Colonic mucosa (tissue), 4 donors: Measurements from ENCODE around the gene GLRX5. TPM values are rescaled to one million over a fixed set of nuclear protein-coding genes. Genes with fewer than 3 reads are reported as not detected.

ENCODE experiments used
- DNase-seq: peaks from one replicate; pipeline ENCODE4 v3.0.0-alpha.2; 2020
- H3K27ac ChIP-seq: fragments of 200-600 bp; one replicate; pipeline ENCODE4 v1.8.0; 2021
- H3K27me3 ChIP-seq: fragments of 200-600 bp; one replicate; pipeline ENCODE4 v1.8.0; 2021
- H3K36me3 ChIP-seq: fragments of 200-600 bp; one replicate; pipeline ENCODE4 v1.8.0; 2021
- H3K4me1 ChIP-seq: fragments of 200-600 bp; one replicate; pipeline ENCODE4 v1.8.0; 2021; ENCODE audit warnings: mild to moderate bottlenecking
- H3K4me3 ChIP-seq: fragments of 200-600 bp; one replicate; pipeline ENCODE4 v1.8.0; 2021
- H3K9ac ChIP-seq, 2 donors: one replicate each; pipeline ENCODE4 v1.7.0; 2013; ENCODE audit warnings: control low read depth in 2 of 2, low read depth in 2 of 2, low read length in 2 of 2
- H3K9me3 ChIP-seq: fragments of 200-600 bp; one replicate; pipeline ENCODE4 v1.8.0; 2021
- CTCF ChIP-seq: fragments of 200-600 bp; IDR thresholded peaks from one replicate; pipeline ENCODE4 v1.8.0; 2022; ENCODE audit warnings: antibody characterized with exemption, mild to moderate bottlenecking
- intact Hi-C: fragments of 100-400 bp; cut with DNase I; formaldehyde crosslinking; loops from one replicate; pipeline ENCODE4 v1.14.1; 2022
- total RNA-seq, 2 donors: library from RNA; stranded (reverse); fragmentation: NEBNext Ultra II Directional in 1 of 2; extraction: Animal tissue kit (Norgen Biotek cat#: 25700) in 1 of 2; gene quantifications; one replicate each; pipeline ENCODE4 v1.2.1, GENCODE V29; 2021
- donor health status: healthy.
- donor health status: DM: no; HTN: no; CAD: no.
- donor health status: DM: no; HTN: no; CAD: no.

The GLRX5 gene
- total RNA-seq, 2 donors from 2014 or later: 51.9 to 64.6 TPM

DNA sequence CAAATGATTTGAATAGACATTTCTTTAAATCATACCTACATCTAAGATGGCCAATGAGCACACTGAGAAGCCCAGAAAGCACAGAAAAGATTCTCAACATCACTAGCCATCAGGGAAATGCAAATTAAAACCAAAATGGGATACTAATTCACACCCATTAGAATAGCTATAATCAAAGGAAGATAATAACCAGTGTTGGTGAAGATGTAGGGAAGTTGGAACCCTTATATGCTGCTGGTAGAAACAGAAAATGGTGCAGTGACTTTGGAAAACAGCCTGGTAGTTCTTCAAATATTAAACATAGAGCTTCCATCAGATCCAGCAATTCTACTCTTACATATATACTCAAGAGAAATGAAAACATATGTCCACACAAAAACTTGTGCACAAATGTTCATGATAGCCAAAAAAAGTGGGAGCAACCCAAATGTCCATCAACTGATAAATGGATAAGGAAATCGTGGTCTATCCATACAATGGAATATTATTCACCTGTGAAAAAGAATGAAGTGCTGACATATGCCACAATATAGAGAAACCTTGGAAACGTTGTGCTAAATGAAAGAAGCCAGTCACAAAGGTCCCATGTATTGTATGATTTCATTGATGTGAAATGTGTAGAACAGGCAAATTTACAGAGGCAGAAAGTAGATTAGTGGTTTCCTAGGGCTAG is 42.8 kb upstream of the GLRX5 start:
- no peak for TF ChIP-seq CTCF
- Histone ChIP-seq H3K27ac (peak overlapping the region; percentile 62), H3K4me3 (no peak overlapping the region), H3K4me1 (peaks cover 32% of the 10 kb centered on the region), H3K27me3 (no peaks in the 10 kb centered on the region), H3K9ac (no peak overlapping the region), H3K9me3 (no peaks in the 10 kb centered on the region), H3K36me3 (no peaks in the 10 kb centered on the region)
- no peak for DNase-seq
- intact Hi-C loops: no loop called here

DNA sequence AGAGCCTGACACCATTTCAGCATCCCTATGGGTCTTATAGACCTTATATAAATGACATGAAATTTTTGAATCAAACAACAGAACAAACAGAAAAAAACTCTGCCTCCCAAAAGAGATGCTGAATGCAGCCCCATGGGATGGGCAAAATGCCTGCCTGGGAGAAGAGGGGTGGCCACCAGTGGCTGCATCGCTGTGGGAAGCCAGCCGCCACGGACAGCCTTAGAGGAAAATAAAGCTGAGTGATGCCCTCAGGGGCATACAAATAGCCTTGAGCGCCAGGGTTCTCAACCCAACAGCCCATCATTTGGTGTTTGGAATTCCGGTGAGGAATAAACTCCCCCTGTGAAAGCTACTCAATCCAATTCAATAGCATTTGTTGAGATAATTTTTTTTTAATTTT is 41.3 kb upstream of the GLRX5 start:
- Histone ChIP-seq H3K27me3 (no peaks in the 10 kb centered on the region), H3K36me3 (no peaks in the 10 kb centered on the region), H3K9me3 (no peaks in the 10 kb centered on the region), H3K4me1 (peaks cover 29% of the 10 kb centered on the region), H3K27ac (no peak overlapping the region), H3K4me3 (no peak overlapping the region), H3K9ac (no peak overlapping the region)
- no peak for DNase-seq
- intact Hi-C loops: no loop called here
- TF ChIP-seq CTCF: no peak

DNA sequence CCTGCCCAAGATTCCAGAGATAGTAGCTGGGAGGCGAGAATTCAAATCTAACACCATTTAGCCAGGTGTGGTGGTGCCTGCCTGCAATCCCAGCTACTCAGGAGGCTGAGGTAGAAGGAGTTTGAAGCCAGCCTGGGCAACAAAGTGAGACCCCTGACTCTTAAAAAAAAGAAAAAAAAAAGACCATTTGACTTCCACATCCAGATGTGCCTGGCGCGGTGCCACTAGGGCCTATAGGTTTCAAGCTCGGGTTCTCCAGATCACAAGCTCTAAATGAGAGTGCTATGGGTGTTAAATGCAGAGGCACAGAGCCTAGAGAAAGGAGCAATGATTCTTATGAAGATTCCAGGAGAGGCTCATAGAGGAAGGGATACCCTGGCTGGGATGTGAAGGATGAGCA is 40.9 kb upstream of the GLRX5 start:
- Histone ChIP-seq H3K27ac (no peak overlapping the region), H3K27me3 (no peaks in the 10 kb centered on the region), H3K9ac (no peak overlapping the region), H3K9me3 (no peaks in the 10 kb centered on the region), H3K4me3 (no peak overlapping the region), H3K36me3 (no peaks in the 10 kb centered on the region), H3K4me1 (peaks cover 29% of the 10 kb centered on the region)
- no peak for TF ChIP-seq CTCF
- intact Hi-C loops: no loop called here
- DNase-seq: no peak

DNA sequence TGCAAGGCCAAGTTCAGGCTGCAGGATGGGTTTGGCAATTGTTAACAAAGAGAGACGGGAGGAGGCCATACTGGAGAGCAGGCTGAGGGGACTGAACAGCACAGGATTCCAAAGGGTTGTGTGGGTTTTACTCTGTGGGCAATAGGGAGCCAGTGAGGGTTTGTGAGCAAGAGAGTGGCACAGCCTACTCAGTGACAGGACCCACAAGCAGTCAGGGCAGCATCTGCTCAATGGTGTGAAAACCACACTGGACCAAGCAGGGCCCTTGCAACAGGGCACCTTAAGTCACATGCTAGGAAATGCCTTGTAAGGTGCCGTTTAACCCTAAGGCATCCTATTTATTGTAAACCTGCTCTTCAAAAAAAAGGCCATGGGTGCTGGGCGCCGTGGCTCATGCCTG is 40.4 kb upstream of the GLRX5 start:
- no peaks in the 10 kb centered on the region for H3K27me3 ChIP-seq
- no peak overlapping the region for H3K9ac ChIP-seq
- no peaks in the 10 kb centered on the region for H3K36me3 ChIP-seq
- H3K9me3 ChIP-seq: no peaks in the 10 kb centered on the region
- TF ChIP-seq CTCF: no peak
- no peak overlapping the region for H3K27ac ChIP-seq
- intact Hi-C loops: no loop called here
- no peak overlapping the region for H3K4me3 ChIP-seq
- H3K4me1 ChIP-seq: peaks cover 29% of the 10 kb centered on the region
- no peak for DNase-seq

DNA sequence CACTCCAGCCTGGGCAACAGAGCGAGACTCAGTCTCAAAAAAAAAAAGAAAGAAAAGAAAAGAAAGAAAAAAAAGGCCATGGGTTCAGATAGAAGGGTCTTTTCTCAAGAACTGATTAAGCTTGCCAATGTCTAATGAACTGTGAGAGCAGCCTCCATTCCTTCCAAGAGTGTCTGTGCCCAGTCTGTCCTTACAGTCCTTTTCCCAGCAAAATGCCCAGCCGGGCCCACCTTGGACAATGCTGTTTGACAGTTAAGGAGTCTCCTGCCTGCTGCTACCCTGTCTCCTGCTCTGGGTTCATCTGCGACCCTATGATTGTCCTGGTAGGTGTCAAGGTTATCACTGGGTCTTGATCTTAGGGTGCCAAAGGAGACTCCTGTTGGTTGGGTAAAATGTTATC is 39.8 kb upstream of the GLRX5 start:
- Histone ChIP-seq H3K27ac (peak overlapping the region; percentile 61), H3K27me3 (no peaks in the 10 kb centered on the region), H3K9me3 (no peaks in the 10 kb centered on the region), H3K4me3 (no peak overlapping the region), H3K4me1 (peaks cover 24% of the 10 kb centered on the region), H3K9ac (peak overlapping the region in 1 of 2 donors; percentile 46), H3K36me3 (no peaks in the 10 kb centered on the region)
- intact Hi-C loops: no loop called here
- DNase-seq: no peak
- TF ChIP-seq CTCF: no peak
